ENCODE measurements around the gene ATP6V1D.
"Not testable (repeated sequence)": the region's sequence is repeated elsewhere in the genome, so short reads cannot be mapped to it uniquely, and the experiment has no call there.

ATP6V1D gene

DNA sequence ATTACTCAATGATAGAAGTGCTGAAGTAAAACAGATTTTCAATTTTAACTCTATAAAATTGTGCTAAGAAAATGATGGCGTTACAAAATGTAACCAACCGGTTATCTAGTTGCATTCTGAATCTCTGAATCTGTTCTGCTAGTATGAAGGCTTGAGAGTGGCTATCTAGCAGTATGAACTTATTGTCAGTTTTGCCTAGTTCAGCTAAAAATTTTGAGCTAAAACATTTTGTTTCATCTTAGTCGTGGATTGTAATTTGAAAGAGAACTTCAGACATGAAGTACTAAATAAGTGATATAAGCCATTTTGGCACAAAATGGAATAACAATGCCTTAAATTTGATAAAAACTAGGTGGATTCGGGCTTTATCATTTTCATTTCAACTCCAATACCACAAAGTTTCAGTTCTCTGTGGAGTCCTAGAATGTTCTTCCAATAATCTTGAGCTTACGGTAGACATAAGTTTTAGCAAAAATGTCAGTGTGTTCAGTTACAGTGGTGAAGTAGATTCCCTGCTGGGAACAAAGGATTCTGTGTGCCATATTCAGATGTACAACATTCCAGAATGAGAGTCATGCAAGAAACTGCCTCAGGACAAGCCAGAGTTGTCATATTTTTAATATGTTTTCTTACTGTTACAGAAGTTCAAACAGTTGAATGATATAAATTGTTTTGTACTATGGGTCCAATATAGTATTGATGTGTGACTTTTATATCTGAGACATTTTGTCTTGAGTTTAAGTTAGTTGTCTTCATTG is 28.1 kb downstream of the ATP6V1D start:
- in situ Hi-C loops (cut with MboI; ENCODE audit: low pct_unique_long_range_greater_than_20kb, low sequenced_read_pairs, unreplicated experiment) = no loop called here
- no peak for TF ChIP-seq CTCF (IDR thresholded peaks at IDR 0.05; ENCODE audit: extremely low read depth, insufficient read depth, missing control alignments)

DNA sequence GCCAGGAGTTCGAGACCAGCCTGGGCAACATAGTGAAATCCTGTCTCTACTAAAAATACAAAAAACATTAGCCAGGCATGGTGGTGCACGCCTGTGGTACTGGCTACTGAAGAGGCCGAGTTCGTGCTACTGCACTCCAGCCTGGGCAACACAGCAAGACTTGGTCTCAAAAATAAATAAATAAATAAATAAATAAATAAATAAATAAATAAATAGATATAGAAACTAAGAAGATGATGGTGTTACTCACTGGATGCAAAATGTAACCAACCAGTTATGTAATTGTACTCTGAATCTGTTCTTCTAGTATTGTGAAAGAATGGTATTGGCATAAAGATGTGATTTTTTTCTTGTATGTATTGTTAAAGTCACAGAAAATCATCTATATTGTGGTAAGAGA is 29.9 kb downstream of the ATP6V1D start:
- DNase-seq (ENCODE audit: low spot score); in situ Hi-C loops (cut with MboI; ENCODE audit: low pct_unique_long_range_greater_than_20kb, low sequenced_read_pairs, unreplicated experiment): not testable (repeated sequence)

More for the DNA sequence above, 28.1 kb downstream of the ATP6V1D start:
- no peak for DNase-seq (ENCODE audit: low spot score)

DNA sequence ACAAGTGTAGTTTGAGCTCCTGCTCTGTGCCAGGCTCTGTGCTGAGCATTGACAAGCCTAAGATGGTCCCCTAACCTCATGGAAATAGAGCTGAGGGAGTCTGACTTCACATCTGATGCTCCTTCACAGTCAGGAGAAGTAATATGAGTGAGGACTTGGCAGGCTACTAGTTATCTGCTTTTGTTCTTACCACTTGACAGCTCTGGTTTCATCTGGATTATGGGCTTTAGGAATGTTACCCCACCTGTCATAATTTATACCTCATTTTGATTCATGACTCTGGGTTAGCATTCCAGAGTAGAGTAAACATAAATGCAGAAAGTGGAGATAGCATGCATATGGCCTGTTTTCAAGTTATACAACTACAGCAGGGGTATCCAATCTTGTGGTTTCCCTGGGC is 40.5 kb downstream of the ATP6V1D start:
- TF ChIP-seq CTCF (IDR thresholded peaks at IDR 0.05; ENCODE audit: extremely low read depth, insufficient read depth, missing control alignments) = no peak
- DNase-seq (ENCODE audit: low spot score) = no peak
- in situ Hi-C loops (cut with MboI; ENCODE audit: low pct_unique_long_range_greater_than_20kb, low sequenced_read_pairs, unreplicated experiment) = no loop called here

- DNase-seq (ENCODE audit: low spot score) = no peak
- no peak for TF ChIP-seq CTCF (IDR thresholded peaks at IDR 0.05; ENCODE audit: extremely low read depth, insufficient read depth, missing control alignments)
- in situ Hi-C loops (cut with MboI; ENCODE audit: low pct_unique_long_range_greater_than_20kb, low sequenced_read_pairs, unreplicated experiment) = no loop called here
Observed at GRCh38 chr14:67317822-67318221, 41.8 kb downstream of the ATP6V1D start.

DNA sequence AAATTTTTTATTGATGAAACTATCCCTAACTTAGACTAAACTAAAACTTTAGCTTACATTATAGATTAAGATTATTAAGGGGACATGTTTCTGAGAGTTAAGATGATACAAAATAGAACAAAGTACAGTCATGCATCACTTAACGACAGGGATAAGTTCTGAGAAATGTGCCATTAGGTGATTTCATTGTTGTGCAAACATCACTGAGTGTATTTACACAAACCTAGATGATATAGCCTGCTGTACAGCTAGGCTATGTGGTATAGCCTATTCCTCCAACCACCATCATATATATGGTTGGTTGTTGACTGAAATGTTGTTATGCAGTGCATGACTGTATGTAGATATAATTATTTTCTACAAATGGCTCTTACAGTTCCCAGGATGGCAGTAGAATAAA is 46.5 kb downstream of the ATP6V1D start:
- no peak for DNase-seq (ENCODE audit: low spot score)
- TF ChIP-seq CTCF (IDR thresholded peaks at IDR 0.05; ENCODE audit: extremely low read depth, insufficient read depth, missing control alignments) = no peak
- in situ Hi-C loops (cut with MboI; ENCODE audit: low pct_unique_long_range_greater_than_20kb, low sequenced_read_pairs, unreplicated experiment) = no loop called here

DNA sequence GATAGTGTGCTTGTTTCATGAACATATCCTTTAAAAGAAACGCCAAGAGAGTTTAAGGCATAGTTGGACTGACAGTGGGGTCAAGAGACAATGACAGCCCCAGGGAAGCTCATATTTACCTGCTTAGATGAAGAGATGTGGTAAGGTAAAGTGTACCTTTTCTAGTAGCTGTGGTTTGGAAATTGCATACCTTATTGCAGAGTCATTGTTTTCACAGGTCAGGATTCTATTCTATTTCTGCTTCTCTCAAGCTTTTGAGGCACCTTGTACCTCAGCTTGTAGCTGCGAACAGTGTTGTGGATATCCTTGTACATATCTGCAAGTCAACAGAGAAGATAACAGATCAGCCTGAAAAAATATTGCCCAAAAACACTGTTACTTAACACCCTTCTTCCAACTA is 47.7 kb downstream of the ATP6V1D start:
- in situ Hi-C loops (cut with MboI; ENCODE audit: low pct_unique_long_range_greater_than_20kb, low sequenced_read_pairs, unreplicated experiment) = no loop called here
- no peak for DNase-seq (ENCODE audit: low spot score)
- TF ChIP-seq CTCF (IDR thresholded peaks at IDR 0.05; ENCODE audit: extremely low read depth, insufficient read depth, missing control alignments) = no peak
